HG03571 (cell line): ENCODE results near the gene SYTL4.
"Not testable (repeated sequence)": the region's sequence is repeated elsewhere in the genome, so short reads cannot be mapped to it uniquely, and the experiment has no call there.

Experiments used
- ATAC-seq: cut with Tn5 transposase; IDR thresholded peaks from one replicate; pipeline ENCODE4 v1.9.1; 2021; ENCODE audit not compliant: unreplicated experiment

Gene SYTL4

GRCh38 chrX:100731441-100732281 lies at the start of gene SYTL4:
SYTL4 (minus strand) TSS chrX:100732121; CDS start chrX:100702037, 30,084 bp downstream.
- ATAC-seq = no peak

- ATAC-seq = not testable (repeated sequence)
Observed at GRCh38 chrX:100769439-100769838, 37.5 kb upstream of the SYTL4 start.

DNA sequence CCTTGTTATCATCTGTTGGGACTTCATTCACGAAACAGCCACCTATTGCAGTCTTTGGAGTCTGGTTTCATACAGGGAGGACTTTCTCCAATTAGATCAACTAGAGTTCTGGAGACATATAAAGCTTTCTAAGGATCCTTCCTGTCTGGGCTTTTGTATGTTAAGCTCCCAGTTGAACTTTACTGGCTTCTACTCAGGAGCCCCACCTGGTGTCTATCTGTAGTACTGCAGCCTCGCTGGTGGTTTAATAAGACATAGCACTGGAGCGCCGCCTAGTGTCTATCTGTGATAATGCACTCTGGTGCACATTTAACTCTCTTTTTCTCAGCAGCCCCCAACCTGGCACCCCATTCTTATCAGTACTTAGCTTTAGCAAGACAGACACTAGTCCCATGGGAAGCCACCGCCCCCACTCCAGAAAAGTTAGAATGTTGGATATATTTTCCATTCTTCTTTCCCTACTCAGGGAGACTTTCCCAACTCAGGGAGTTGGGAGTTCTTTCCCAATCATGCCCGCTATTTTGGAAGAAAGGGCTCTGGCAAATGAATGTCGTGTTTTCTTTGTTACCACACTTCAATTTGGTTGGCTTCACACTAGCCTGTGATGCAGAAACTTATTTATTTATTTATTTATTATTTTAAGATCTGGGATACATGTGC lies 36.9 kb upstream of the SYTL4 start:
- ATAC-seq = peak; percentile 44

- ATAC-seq = no peak
Observed at GRCh38 chrX:100750883-100751282, 19.0 kb upstream of the SYTL4 start.

GRCh38 chrX:100748108-100748507 lies 16.2 kb upstream of the SYTL4 start:
- ATAC-seq = no peak

GRCh38 chrX:100747703-100748102 lies 15.8 kb upstream of the SYTL4 start:
- no peak for ATAC-seq

DNA sequence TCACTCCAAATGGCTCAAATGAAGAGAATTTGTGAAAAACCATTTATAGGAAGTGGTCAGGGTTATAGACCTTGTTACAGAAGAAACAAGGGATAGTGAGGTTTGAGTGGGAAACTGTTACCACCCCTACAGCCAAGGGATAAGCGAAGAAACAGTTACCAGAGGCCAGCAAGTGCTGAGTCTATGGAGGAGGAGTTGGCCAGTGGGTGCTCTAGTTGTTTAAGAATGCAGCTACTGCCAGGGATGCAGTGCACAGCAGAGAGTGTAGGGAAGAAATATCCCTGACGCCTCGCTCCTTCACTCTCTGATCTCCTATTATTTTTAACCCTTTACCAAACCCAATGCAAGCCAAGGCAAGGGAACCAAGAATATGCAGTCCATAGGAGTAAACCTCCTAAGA lies 15.2 kb upstream of the SYTL4 start:
- no peak for ATAC-seq

GRCh38 chrX:100745806-100746537 lies 14.1 kb upstream of the SYTL4 start:
- no peak for ATAC-seq

- no peak for ATAC-seq
Observed at GRCh38 chrX:100745205-100745604, 13.3 kb upstream of the SYTL4 start.

- ATAC-seq = no peak
Observed at GRCh38 chrX:100743009-100743607, 11.2 kb upstream of the SYTL4 start.

GRCh38 chrX:100724006-100724405 lies 7.9 kb downstream of the SYTL4 start:
- not testable (repeated sequence) for ATAC-seq

DNA sequence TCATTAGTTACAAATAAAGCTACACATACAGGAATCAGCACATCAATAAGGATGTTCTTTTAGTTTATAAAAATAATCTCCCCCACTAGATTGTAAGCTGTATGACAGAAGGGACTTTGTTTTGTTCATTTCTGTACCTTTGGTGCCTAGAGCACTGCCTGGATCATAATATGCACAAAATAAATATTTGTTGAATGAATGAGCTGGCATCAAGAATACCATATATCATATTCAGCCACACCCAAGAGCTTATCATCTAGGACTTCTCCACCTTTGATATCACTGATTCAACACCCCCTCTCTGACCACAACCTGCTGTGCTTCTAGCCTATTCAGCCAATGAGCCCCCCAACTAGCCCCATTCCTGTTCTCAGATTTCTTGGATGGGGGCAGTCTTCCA lies 10.6 kb downstream of the SYTL4 start:
- ATAC-seq = no peak

GRCh38 chrX:100720301-100720700 lies 11.6 kb downstream of the SYTL4 start:
- no peak for ATAC-seq

GRCh38 chrX:100719139-100719538 lies 12.8 kb downstream of the SYTL4 start:
- no peak for ATAC-seq

DNA sequence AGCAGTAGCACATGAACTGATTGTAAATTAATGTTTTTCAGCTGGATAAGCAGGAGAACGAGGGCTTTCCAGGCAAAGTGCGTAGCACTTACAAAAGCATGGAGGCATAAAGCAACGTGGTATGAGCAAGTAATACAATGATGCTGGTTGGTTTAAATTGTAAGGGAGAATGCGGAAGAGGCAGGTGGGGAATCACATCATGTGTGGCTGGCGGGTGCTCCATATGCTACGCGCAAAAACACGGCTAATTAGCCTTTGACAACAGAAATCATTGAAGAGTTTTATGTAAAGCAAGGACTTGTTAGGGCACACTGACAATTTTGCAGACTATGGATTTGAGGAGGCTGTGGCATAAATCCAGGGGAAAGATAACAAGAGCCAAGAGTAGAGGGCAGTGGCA lies 14.6 kb downstream of the SYTL4 start:
- no peak for ATAC-seq

- no peak for ATAC-seq
Observed at GRCh38 chrX:100710816-100711215, 21.1 kb downstream of the SYTL4 start.

DNA sequence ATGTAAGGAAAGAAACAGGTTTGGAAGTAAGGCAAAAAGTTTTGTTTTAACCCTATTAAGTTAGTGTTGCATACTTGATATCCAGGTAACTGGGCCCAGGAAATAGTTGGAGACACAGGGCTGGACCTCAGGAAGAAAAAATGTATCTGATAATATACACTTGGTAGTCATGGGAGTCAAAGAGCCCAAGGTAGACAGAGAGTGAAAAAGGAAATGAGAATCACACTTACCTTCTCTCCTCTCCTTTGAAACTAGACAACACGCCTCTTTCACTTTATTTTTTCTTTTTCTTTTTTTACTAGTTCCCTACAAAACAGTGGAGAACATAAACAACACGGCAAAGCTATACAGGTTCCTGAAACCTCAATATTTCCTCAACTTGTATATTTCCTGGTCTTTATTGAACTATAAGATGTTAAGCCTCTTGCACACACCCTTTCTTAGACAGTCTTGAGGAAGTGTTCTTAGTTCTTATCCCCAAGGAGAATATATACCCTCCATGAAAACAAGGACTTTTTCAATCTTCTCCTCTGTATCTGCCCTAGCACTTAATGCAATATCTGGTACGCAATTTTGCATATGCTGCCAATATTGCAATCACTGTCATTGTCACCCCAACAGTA lies 27.2 kb downstream of the SYTL4 start:
- ATAC-seq = no peak

DNA sequence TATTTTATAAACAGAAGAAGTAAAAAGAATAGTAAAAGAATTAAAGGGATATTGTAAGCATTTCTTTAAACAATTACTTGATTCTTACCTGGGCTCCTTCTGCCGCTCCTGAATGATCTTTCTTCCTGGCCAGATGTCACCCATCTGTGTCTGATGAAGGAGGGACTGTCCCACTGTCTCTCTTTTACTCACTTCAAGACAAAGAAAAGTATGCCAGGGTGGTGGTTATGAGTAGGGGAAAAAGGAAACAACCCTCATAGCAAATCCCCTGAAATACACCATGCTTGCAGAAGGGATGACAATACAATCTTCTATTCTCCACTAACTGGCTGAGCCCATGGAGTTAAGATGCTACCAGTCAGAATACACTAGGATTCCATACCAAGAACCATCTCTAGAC lies 31.1 kb downstream of the SYTL4 start:
- ATAC-seq = no peak

- no peak for ATAC-seq
Observed at GRCh38 chrX:100698551-100698950, 33.4 kb downstream of the SYTL4 start.

DNA sequence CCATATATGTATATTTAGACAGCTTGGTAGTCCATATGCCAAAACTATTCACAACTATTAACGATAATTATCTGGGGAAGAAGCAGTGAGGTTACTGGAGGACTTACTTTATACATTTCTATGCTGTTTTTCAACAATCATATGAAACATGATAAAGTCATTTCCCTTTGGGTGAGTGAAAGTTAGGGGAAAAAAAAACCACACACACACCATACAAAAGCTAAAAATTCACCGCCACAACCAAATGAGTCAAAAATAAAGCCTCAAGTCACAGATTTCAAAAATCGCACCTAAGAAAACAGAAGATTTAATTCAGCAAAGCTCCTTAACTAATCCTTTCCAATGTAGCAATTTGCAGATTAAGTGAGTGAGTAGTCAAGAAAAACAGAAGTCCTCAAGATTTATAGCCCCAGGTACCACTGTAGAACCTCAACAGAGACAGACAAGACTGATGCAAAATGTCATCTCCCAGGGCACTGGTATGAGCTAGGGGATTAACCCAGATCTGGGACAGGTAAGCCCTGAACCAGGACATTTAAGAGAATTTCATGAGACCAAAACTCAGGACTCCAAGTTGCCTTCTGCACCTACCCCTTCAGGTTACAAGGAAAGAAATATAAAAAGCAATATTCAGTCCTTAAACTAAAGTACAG lies 35.1 kb downstream of the SYTL4 start:
- ATAC-seq = no peak
